ENCODE results near the gene KLKB1. TPM values are rescaled to one million over a fixed set of nuclear protein-coding genes. Genes with fewer than 3 reads are reported as not detected.
"Not testable (repeated sequence)": the region's sequence is repeated elsewhere in the genome, so short reads cannot be mapped to it uniquely, and the experiment has no call there.

Gene KLKB1
- total RNA-seq, 1 experiment from 2014 or later = 0.10 TPM

- H2AFZ ChIP-seq (ENCODE audit: low read depth, low read length, poor library complexity, severe bottlenecking) = no peak overlapping the region
- intact Hi-C loops (cut with micrococcal nuclease) = no loop called here
- no peak for TF ChIP-seq EGR1 (IDR thresholded peaks at IDR 0.05; ENCODE audit: low read depth)
- TF ChIP-seq EZH2phosphoT487 (IDR thresholded peaks at IDR 0.05; ENCODE audit: borderline replicate concordance) = no peak
- no peak for TF ChIP-seq RAD21 (IDR thresholded peaks at IDR 0.05; ENCODE audit: low read depth)
- TF ChIP-seq POLR2A (IDR thresholded peaks at IDR 0.05; ENCODE audit: borderline replicate concordance, extremely low read depth, insufficient read depth, insufficient read length) = no peak
- TF ChIP-seq CEBPB (IDR thresholded peaks at IDR 0.05; ENCODE audit: low read depth) = no peak
- TF ChIP-seq SP1 (IDR thresholded peaks at IDR 0.05; ENCODE audit: low read depth) = no peak
- TF ChIP-seq ELF1 (IDR thresholded peaks at IDR 0.05; ENCODE audit: borderline replicate concordance, low read depth) = no peak
- TF ChIP-seq POLR2AphosphoS5 (IDR thresholded peaks at IDR 0.05; ENCODE audit: low read depth, low read length) = no peak
- ATAC-seq (no peak), DNase-seq (ENCODE audit: low read depth, low spot score) (no peak)
- ChIA-PET POLR2A (no interaction called here), RAD21 (ENCODE audit: low non-redundant PET in 1 of 2, low total read pairs in 2 of 2, uncharacterized antibody in 2 of 2, unreplicated experiment in 2 of 2) (no interaction called here), CTCF (no interaction called here)
- BruUV-seq (replicated peaks) = no TSS peak
- no peaks in the 10 kb centered on the region for H3K27me3 ChIP-seq (ENCODE audit: insufficient read depth, low read length)
- no peak overlapping the region for H3K4me3 ChIP-seq (replicated peaks in 1 of 2; ENCODE audit: low read depth in 1 of 2, low read length in 2 of 2)
- H3K79me2 ChIP-seq (ENCODE audit: insufficient read depth, low read length) = no peaks in the 10 kb centered on the region
- H3K4me2 ChIP-seq (ENCODE audit: low read length) = no peak overlapping the region
- no peaks in the 10 kb centered on the region for H3K9me2 ChIP-seq (ENCODE audit: insufficient read depth)
- no peaks in the 10 kb centered on the region for H3K36me3 ChIP-seq (ENCODE audit: control insufficient read depth in 1 of 2, insufficient read depth in 2 of 2, low read length in 2 of 2)
- H4K20me1 ChIP-seq (ENCODE audit: insufficient read depth) = no peaks in the 10 kb centered on the region
- H3K9ac ChIP-seq (ENCODE audit: low read length) = no peak overlapping the region
- no peak overlapping the region for H3K27ac ChIP-seq (ENCODE audit: low read depth, low read length)
- H3K9me3 ChIP-seq (ENCODE audit: control insufficient read depth in 1 of 2, insufficient read depth in 1 of 2, low read depth in 1 of 2, low read length in 2 of 2) = no peaks in the 10 kb centered on the region
- no peaks in the 10 kb centered on the region for H3K4me1 ChIP-seq (ENCODE audit: control insufficient read depth in 1 of 2, insufficient read depth in 2 of 2, low read length in 2 of 2)
Measured at GRCh38 chr4:186241616-186242015, 14.3 kb downstream of the KLKB1 start.

GRCh38 chr4:186242031-186242430, 14.7 kb downstream of the KLKB1 start:
- H3K9me3 ChIP-seq (ENCODE audit: control insufficient read depth in 1 of 2, insufficient read depth in 1 of 2, low read depth in 1 of 2, low read length in 2 of 2); H3K79me2 ChIP-seq (ENCODE audit: insufficient read depth, low read length); ATAC-seq; H3K4me3 ChIP-seq (replicated peaks in 1 of 2; ENCODE audit: low read depth in 1 of 2, low read length in 2 of 2); H3K4me1 ChIP-seq (ENCODE audit: control insufficient read depth in 1 of 2, insufficient read depth in 2 of 2, low read length in 2 of 2); H3K9ac ChIP-seq (ENCODE audit: low read length); H4K20me1 ChIP-seq (ENCODE audit: insufficient read depth); H3K36me3 ChIP-seq (ENCODE audit: control insufficient read depth in 1 of 2, insufficient read depth in 2 of 2, low read length in 2 of 2); CTCF ChIA-PET; intact Hi-C loops (cut with micrococcal nuclease); H3K4me2 ChIP-seq (ENCODE audit: low read length); H3K9me2 ChIP-seq (ENCODE audit: insufficient read depth); H3K27ac ChIP-seq (ENCODE audit: low read depth, low read length); H3K27me3 ChIP-seq (ENCODE audit: insufficient read depth, low read length); H2AFZ ChIP-seq (ENCODE audit: low read depth, low read length, poor library complexity, severe bottlenecking); POLR2A ChIA-PET; RAD21 ChIA-PET (ENCODE audit: low non-redundant PET in 1 of 2, low total read pairs in 2 of 2, uncharacterized antibody in 2 of 2, unreplicated experiment in 2 of 2); DNase-seq (ENCODE audit: low read depth, low spot score); BruUV-seq (replicated peaks): not testable (repeated sequence)

Data from HCT116 (cell line).